Right renal pelvis (tissue), 4 donors: Measurements from ENCODE around the gene OR2A5. TPM values are rescaled to one million over a fixed set of nuclear protein-coding genes. Genes with fewer than 3 reads are reported as not detected.
"Not testable (repeated sequence)": the region's sequence is repeated elsewhere in the genome, so short reads cannot be mapped to it uniquely, and the experiment has no call there.

ENCODE experiments used
- DNase-seq, 4 donors: peaks; one replicate each; pipeline ENCODE4 v3.0.0-alpha.2; 2013; ENCODE audit warnings: low read depth in 4 of 4, low spot score in 3 of 4, missing footprints in 1 of 4
- polyA plus RNA-seq, 4 donors: library from polyadenylated mRNA; unstranded; fragments of 120-200 nt; gene quantifications; one replicate each; pipeline ENCODE4 v1.2.1, GENCODE V29; 2013; ENCODE audit not compliant: insufficient read length in 4 of 4

The OR2A5 gene
- polyA plus RNA-seq, 4 donors = 0.07 to 0.17 (median 0.10) TPM; not detected in 1

GRCh38 chr7:144032985-144033709 is 15.6 kb upstream of the OR2A5 start:
- no peak for DNase-seq

GRCh38 chr7:144035385-144035784 is 13.4 kb upstream of the OR2A5 start:
- no peak for DNase-seq

GRCh38 chr7:144036302-144036885 is 12.4 kb upstream of the OR2A5 start:
- DNase-seq = no peak

GRCh38 chr7:144037414-144038035 is 11.2 kb upstream of the OR2A5 start:
- DNase-seq = no peak

- no peak for DNase-seq
Measured at GRCh38 chr7:144038887-144039286, 9.9 kb upstream of the OR2A5 start.

- DNase-seq = no peak
Measured at GRCh38 chr7:144049491-144049890, 743 bp downstream of the OR2A5 start.

- no peak for DNase-seq
Measured at GRCh38 chr7:144050093-144050492, 1.3 kb downstream of the OR2A5 start.

GRCh38 chr7:144050884-144051283 is 2.1 kb downstream of the OR2A5 start:
- DNase-seq = not testable (repeated sequence)

GRCh38 chr7:144057954-144058353 is 9.2 kb downstream of the OR2A5 start:
- DNase-seq = no peak

GRCh38 chr7:144063710-144064109 is 15.0 kb downstream of the OR2A5 start:
- DNase-seq = no peak

GRCh38 chr7:144069511-144069910 is 20.8 kb downstream of the OR2A5 start, which contains the start of gene OR2A25:
Gene OR2A25, plus strand, starts transcription at chr7:144069811. Its CDS starts 4,409 bp downstream, at chr7:144074220.
- DNase-seq = no peak

GRCh38 chr7:144069953-144070352 is 21.2 kb downstream of the OR2A5 start:
- DNase-seq = no peak

GRCh38 chr7:144074374-144074773 is 25.6 kb downstream of the OR2A5 start:
- no peak for DNase-seq

- no peak for DNase-seq
Measured at GRCh38 chr7:144085978-144086377, 37.2 kb downstream of the OR2A5 start, which contains the start of gene OR2A12. Gene OR2A12, plus strand, starts transcription at chr7:144086278. Its CDS starts 8,830 bp downstream, at chr7:144095108.

- no peak for DNase-seq
Measured at GRCh38 chr7:144086730-144087129, 38.0 kb downstream of the OR2A5 start.

GRCh38 chr7:144087230-144087629 is 38.5 kb downstream of the OR2A5 start:
- DNase-seq = no peak

- no peak for DNase-seq
Measured at GRCh38 chr7:144090667-144091066, 41.9 kb downstream of the OR2A5 start.

GRCh38 chr7:144098776-144099175 is 50.0 kb downstream of the OR2A5 start:
- DNase-seq = no peak

GRCh38 chr7:144100607-144101006 is 51.9 kb downstream of the OR2A5 start:
- DNase-seq = no peak

- no peak for DNase-seq
Measured at GRCh38 chr7:144102041-144102440, 53.3 kb downstream of the OR2A5 start.

GRCh38 chr7:144105211-144105610 is 56.5 kb downstream of the OR2A5 start:
- no peak for DNase-seq
